CD14-positive monocyte (primary cell): ENCODE results near the gene PSMB7. TPM values are rescaled to one million over a fixed set of nuclear protein-coding genes. Genes with fewer than 3 reads are reported as not detected.

Source experiments
- DNase-seq, 3 donors: peaks; one replicate each; pipeline ENCODE4 v3.0.0-alpha.2; 2011 to 2022
- H2AFZ ChIP-seq: 2 replicates; pipeline ENCODE4 v1.6.0; 2012; ENCODE audit warnings: mild to moderate bottlenecking, low read depth, low read length, inconsistent platforms; ENCODE audit not compliant: insufficient read depth, poor library complexity, severe bottlenecking
- H3K27ac ChIP-seq, 2 donors: 1 replicate in 1 of 2; 2 replicates in 1 of 2; pipeline ENCODE4 v1.5.1; 2012 to 2013; ENCODE audit warnings: low read length in 2 of 2, control low read depth in 1 of 2, inconsistent platforms in 1 of 2, low read depth in 1 of 2, mild to moderate bottlenecking in 1 of 2
- H3K27me3 ChIP-seq, 2 donors: one replicate each; pipeline versions ENCODE4 v1.6.0 to v1.6.1; 2011 to 2013; ENCODE audit warnings: low read length in 2 of 2; ENCODE audit not compliant: control insufficient read depth in 2 of 2, insufficient read depth in 2 of 2
- H3K36me3 ChIP-seq, 2 donors: replicated peaks in 1 of 2; 1 replicate in 1 of 2; 2 replicates in 1 of 2; pipeline versions ENCODE4 v1.5.1 to v1.6.1; 2012 to 2013; ENCODE audit warnings: low read length in 2 of 2, control low read depth in 1 of 2, inconsistent platforms in 1 of 2, mild to moderate bottlenecking in 1 of 2; ENCODE audit not compliant: insufficient read depth in 2 of 2, control insufficient read depth in 1 of 2
- H3K4me1 ChIP-seq, 2 donors: 1 replicate in 1 of 2; 2 replicates in 1 of 2; pipeline versions ENCODE4 v1.5.1 to v1.6.1; 2012 to 2013; ENCODE audit warnings: low read length in 2 of 2, control low read depth in 1 of 2, inconsistent platforms in 1 of 2, mild to moderate bottlenecking in 1 of 2, moderate library complexity in 1 of 2; ENCODE audit not compliant: insufficient read depth in 2 of 2, control insufficient read depth in 1 of 2
- H3K4me2 ChIP-seq: replicated peaks from 2 replicates; pipeline ENCODE3; 2012; ENCODE audit warnings: low read length, moderate library complexity, mild to moderate bottlenecking; ENCODE audit not compliant: poor library complexity, severe bottlenecking; ENCODE audit errors: extremely low read depth
- H3K4me3 ChIP-seq, 3 experiments: fragments of 200-600 bp in 1 of 3; sonication (generic) in 1 of 3; replicated peaks in 1 of 3; 1 replicate in 2 of 3; 2 replicates in 1 of 3; pipeline ENCODE4 v1.5.1; 2011 to 2013; ENCODE audit warnings: low read length in 3 of 3, mild to moderate bottlenecking in 3 of 3, control low read depth in 2 of 3, low read depth in 2 of 3, inconsistent platforms in 1 of 3, moderate library complexity in 1 of 3
- H3K79me2 ChIP-seq: 2 replicates; pipeline ENCODE4 v1.6.0; 2012; ENCODE audit warnings: mild to moderate bottlenecking, control low read depth, inconsistent platforms, low read length, moderate library complexity; ENCODE audit not compliant: insufficient read depth
- H3K9ac ChIP-seq: 2 replicates; pipeline ENCODE4 v1.6.0; 2017; ENCODE audit warnings: low read length, mild to moderate bottlenecking; ENCODE audit not compliant: insufficient read depth, poor library complexity, severe bottlenecking
- H3K9me3 ChIP-seq, 2 donors: replicated peaks in 1 of 2; 1 replicate in 1 of 2; 2 replicates in 1 of 2; pipeline versions ENCODE4 v1.5.1 to v1.6.1; 2012 to 2013; ENCODE audit warnings: low read length in 2 of 2, control low read depth in 1 of 2; ENCODE audit not compliant: control insufficient read depth in 1 of 2, insufficient read depth in 1 of 2
- H4K20me1 ChIP-seq: 2 replicates; pipeline ENCODE4 v1.6.0; 2012; ENCODE audit warnings: mild to moderate bottlenecking, low read length, control low read depth, moderate library complexity; ENCODE audit not compliant: insufficient read depth
- H3K27ac Mint-ChIP-seq, 7 donors: one replicate each; pipeline ENCODE4 v1.8.0; 2020; ENCODE audit warnings: mild to moderate bottlenecking in 7 of 7, mixed read lengths in 7 of 7, moderate library complexity in 6 of 7, inconsistent platforms in 2 of 7
- H3K27me3 Mint-ChIP-seq, 3 donors: one replicate each; pipeline ENCODE4 v1.8.0; 2021 to 2022; ENCODE audit warnings: low read depth in 3 of 3, mild to moderate bottlenecking in 3 of 3, mixed read lengths in 3 of 3, moderate library complexity in 3 of 3, inconsistent platforms in 1 of 3
- H3K36me3 Mint-ChIP-seq, 2 donors: one replicate each; pipeline ENCODE4 v1.8.0; 2020; ENCODE audit warnings: mixed read lengths in 2 of 2, inconsistent platforms in 1 of 2, mild to moderate bottlenecking in 1 of 2
- H3K4me1 Mint-ChIP-seq: one replicate; pipeline ENCODE4 v1.8.0; 2020; ENCODE audit warnings: mild to moderate bottlenecking, mixed read lengths
- H3K4me3 Mint-ChIP-seq, 2 donors: one replicate each; pipeline ENCODE4 v1.8.0; 2020; ENCODE audit warnings: mild to moderate bottlenecking in 2 of 2, mixed read lengths in 2 of 2, moderate library complexity in 1 of 2
- H3K9me3 Mint-ChIP-seq, 7 donors: one replicate each; pipeline ENCODE4 v1.8.0; 2020 to 2022; ENCODE audit warnings: mixed read lengths in 7 of 7, mild to moderate bottlenecking in 6 of 7, moderate library complexity in 6 of 7, inconsistent platforms in 2 of 7
- CTCF ChIP-seq: fragments of 200-600 bp; IDR thresholded peaks from one replicate; pipeline ENCODE4 v1.8.0; 2022; ENCODE audit warnings: antibody characterized with exemption, mild to moderate bottlenecking
- WGBS: methylation state at CpG from one replicate; pipeline ENCODE4 v1.1.5; 2013; ENCODE audit warnings: missing lambda C conversion rate; ENCODE audit not compliant: insufficient coverage; 5-methylcytosine and 5-hydroxymethylcytosine counted together
- intact Hi-C, 2 donors: fragments of 100-400 bp; cut with micrococcal nuclease; formaldehyde crosslinking; loops; one replicate each; pipeline versions ENCODE4 v1.15.0 to v1.15.1; 2023
- polyA plus RNA-seq, 3 donors: library from polyadenylated mRNA; depleted of rRNA in 1 of 3; unstranded in 2 of 3; stranded (reverse) in 1 of 3; fragments of 300-500 nt in 2 of 3; fragments of >200 nt in 1 of 3; fragmentation: Illumina TruSeq in 2 of 3; gene quantifications; 1 replicate in 2 of 3; 2 replicates in 1 of 3; pipeline ENCODE4 v1.2.3, GENCODE V29; 2012 to 2021

Gene PSMB7
- polyA plus RNA-seq, 3 donors = 129 to 194 (median 191) TPM

GRCh38 chr9:124441291-124441690 is 26.0 kb upstream of the PSMB7 start:
- Mint-ChIP-seq H3K36me3 (no peaks in the 10 kb centered on the region), H3K4me1 (no peaks in the 10 kb centered on the region), H3K27ac (no peak overlapping the region), H3K27me3 (peaks cover 12 to 32% (median 22%) of the 10 kb centered on the region in 3 donors), H3K4me3 (no peak overlapping the region), H3K9me3 (peaks cover 0 to 13% (median 7%) of the 10 kb centered on the region in 7 donors)
- TF ChIP-seq CTCF = no peak
- Histone ChIP-seq H3K27ac (no peak overlapping the region), H3K27me3 (peaks cover 0 to 7% of the 10 kb centered on the region in 2 donors), H3K4me3 (no peak overlapping the region), H2AFZ (no peak overlapping the region), H3K4me1 (no peaks in the 10 kb centered on the region), H3K79me2 (no peaks in the 10 kb centered on the region), H3K9me3 (no peaks in the 10 kb centered on the region), H4K20me1 (no peaks in the 10 kb centered on the region), H3K9ac (no peak overlapping the region), H3K36me3 (no peaks in the 10 kb centered on the region), H3K4me2 (no peak overlapping the region)
- WGBS = 3% methylated on average over 11 of the region's 16 CpGs
- intact Hi-C loops = no loop called here
- no peak for DNase-seq

- Histone ChIP-seq H3K4me3 (no peak overlapping the region), H4K20me1 (no peaks in the 10 kb centered on the region), H3K4me1 (no peaks in the 10 kb centered on the region), H3K9me3 (no peaks in the 10 kb centered on the region), H3K27ac (no peak overlapping the region), H3K79me2 (no peaks in the 10 kb centered on the region), H3K9ac (no peak overlapping the region), H3K36me3 (no peaks in the 10 kb centered on the region), H2AFZ (no peak overlapping the region), H3K27me3 (peaks cover 0 to 7% of the 10 kb centered on the region in 2 donors), H3K4me2 (no peak overlapping the region)
- Mint-ChIP-seq H3K9me3 (peaks cover 0 to 13% (median 7%) of the 10 kb centered on the region in 7 donors), H3K4me1 (no peaks in the 10 kb centered on the region), H3K27me3 (peaks cover 12 to 32% (median 22%) of the 10 kb centered on the region in 3 donors), H3K4me3 (no peak overlapping the region), H3K27ac (no peak overlapping the region), H3K36me3 (no peaks in the 10 kb centered on the region)
- intact Hi-C loops = no loop called here
- 94% methylated on average over 6 of the region's 10 CpGs for WGBS
- no peak for DNase-seq
- no peak for TF ChIP-seq CTCF
These were observed 25.5 kb upstream of the PSMB7 start for GRCh38 chr9:124440786-124441185.
